Ovary (tissue), 3 donors: ENCODE results near the gene FTO.

ENCODE experiments used
- CTCF ChIP-seq, 3 donors: fragments of 450-650 bp in 2 of 3; fragments of 200-600 bp in 1 of 3; IDR thresholded peaks; one replicate each; pipeline versions ENCODE4 v1.5.1 to v1.8.0; 2016 to 2022; ENCODE audit warnings: antibody characterized with exemption in 3 of 3, mild to moderate bottlenecking in 1 of 3
- EP300 ChIP-seq: sonication (generic); formaldehyde crosslinking; IDR thresholded peaks from one replicate; pipeline ENCODE4 v1.6.1; 2017; ENCODE audit warnings: antibody characterized with exemption
- POLR2A ChIP-seq: fragments of 450-650 bp; IDR thresholded peaks from one replicate; pipeline ENCODE4 v1.6.1; 2017; ENCODE audit warnings: antibody characterized with exemption, mild to moderate bottlenecking, moderate library complexity
- donor health status: DM: no; HTN: no; CAD: no.

GRCh38 chr16:53905028-53905427, 201.1 kb downstream of the FTO start:
- TF ChIP-seq POLR2A (no peak), CTCF (IDR thresholded peaks at IDR 0.05) (no peak), EP300 (no peak)
